PC-3 (cell line): Measurements from ENCODE around the gene MMD. TPM values are rescaled to one million over a fixed set of nuclear protein-coding genes. Genes with fewer than 3 reads are reported as not detected.

Source experiments
- ATAC-seq: fragments of 200-7000 bp; cut with Tn5 transposase; 2 replicates; pipeline ENCODE4 v1.9.1; 2020; ENCODE audit warnings: mild to moderate bottlenecking, moderate library complexity
- BruUV-seq: library from RNA; stranded (reverse); fragments of 400-500 nt; replicated peaks from 2 replicates; lab custom pipeline; 2021; lab: Mats Ljungman, UMichigan
- CTCF ChIA-PET: fragments of 300-600 bp; sonication (Branson Sonifier 250); formaldehyde crosslinking; loops from one replicate; lab custom pipeline; 2022; ENCODE audit warnings: antibody characterized with exemption; lab: Charles Lee
- POLR2A ChIA-PET: fragments of 300-600 bp; sonication (Branson Sonifier 250); formaldehyde crosslinking; loops from one replicate; lab custom pipeline; 2022; ENCODE audit warnings: antibody characterized with exemption; ENCODE audit not compliant: unreplicated experiment; lab: Charles Lee
- DNase-seq: peaks from one replicate; pipeline ENCODE4 v3.0.0-alpha.2; 2015
- H2AFZ ChIP-seq: fragments of 300-600 bp; sonication (generic); 2 replicates; pipeline ENCODE4 v1.6.0; 2016; ENCODE audit warnings: antibody characterized with exemption, low read length
- H3F3A ChIP-seq: fragments of 300-600 bp; sonication (generic); one replicate; pipeline ENCODE4 v1.6.0; 2017; ENCODE audit warnings: antibody characterized with exemption, low read length, control low read depth, mild to moderate bottlenecking; ENCODE audit not compliant: unreplicated experiment
- H3K27ac ChIP-seq: fragments of 300-600 bp; sonication (generic); 2 replicates; pipeline ENCODE4 v1.5.1; 2016; ENCODE audit warnings: mild to moderate bottlenecking, low read length
- H3K27me3 ChIP-seq: fragments of 300-600 bp; sonication (generic); 2 replicates; pipeline ENCODE4 v1.6.1; 2016; ENCODE audit warnings: low read length, mixed read lengths
- H3K36me3 ChIP-seq: fragments of 300-600 bp; sonication (generic); 2 replicates; pipeline ENCODE4 v1.6.1; 2016; ENCODE audit warnings: low read depth, mixed run types, low read length, mixed read lengths
- H3K4me1 ChIP-seq: fragments of 300-600 bp; sonication (generic); 2 replicates; pipeline ENCODE4 v1.5.1; 2016; ENCODE audit warnings: low read length; ENCODE audit not compliant: insufficient read depth
- H3K4me2 ChIP-seq: fragments of 300-600 bp; sonication (generic); 2 replicates; pipeline ENCODE4 v1.6.0; 2016; ENCODE audit warnings: low read length
- H3K4me3 ChIP-seq: fragments of 300-600 bp; sonication (generic); 2 replicates; pipeline ENCODE4 v1.5.1; 2016; ENCODE audit warnings: mild to moderate bottlenecking, low read length, mixed read lengths
- H3K79me2 ChIP-seq: fragments of 300-600 bp; sonication (generic); 2 replicates; pipeline ENCODE4 v1.6.1; 2017; ENCODE audit warnings: low read length, mixed read lengths
- H3K9ac ChIP-seq: fragments of 300-600 bp; sonication (generic); 2 replicates; pipeline ENCODE4 v1.6.0; 2016; ENCODE audit warnings: mild to moderate bottlenecking, low read length
- H3K9me2 ChIP-seq: fragments of 300-600 bp; sonication (generic); replicated peaks from 2 replicates; pipeline ENCODE4 v1.6.1; 2016; ENCODE audit warnings: mixed run types, low read length, mixed read lengths
- H3K9me3 ChIP-seq: fragments of 300-600 bp; sonication (generic); 2 replicates; pipeline ENCODE4 v1.6.1; 2016; ENCODE audit warnings: low read length, mixed read lengths
- H4K20me1 ChIP-seq: fragments of 300-600 bp; sonication (generic); 2 replicates; pipeline ENCODE4 v1.6.1; 2016; ENCODE audit warnings: low read length, mixed read lengths
- EZH2 ChIP-seq: fragments of 300-600 bp; sonication (generic); IDR thresholded peaks from one replicate; pipeline ENCODE4 v1.6.1; 2017; ENCODE audit warnings: antibody characterized with exemption, mild to moderate bottlenecking, low read length; ENCODE audit not compliant: unreplicated experiment
- EZH2phosphoT487 ChIP-seq: fragments of 300-600 bp; sonication (generic); IDR thresholded peaks from 2 replicates; pipeline ENCODE4 v1.6.1; 2018; ENCODE audit warnings: mild to moderate bottlenecking, antibody characterized with exemption, low read length, borderline replicate concordance
- intact Hi-C: fragments of 100-400 bp; cut with micrococcal nuclease; formaldehyde crosslinking; loops from 2 replicates; pipeline ENCODE4 v1.9.0; 2023
- total RNA-seq: library from RNA; depleted of rRNA; stranded (reverse); fragments of >200 nt; gene quantifications from 2 replicates; pipeline ENCODE4 v1.2.3, GENCODE V29; 2014
- TF ChIP-seq, protein P1 (sequence below): fragments of 300-600 bp; sonication (generic); conservative IDR thresholded peaks from 2 replicates; pipeline ENCODE4 v1.5.1; 2017; ENCODE audit warnings: antibody characterized with exemption, low read depth, mild to moderate bottlenecking, low read length

The MMD gene
- total RNA-seq, 1 experiment from 2014 or later = 24.1 TPM

- Histone ChIP-seq H3K9me3 (no peaks in the 10 kb centered on the region), H3F3A (peaks cover 5% of the 10 kb centered on the region), H3K36me3 (no peaks in the 10 kb centered on the region), H3K9ac (no peak overlapping the region), H3K4me3 (no peak overlapping the region), H3K4me1 (peaks cover 13% of the 10 kb centered on the region), H4K20me1 (no peaks in the 10 kb centered on the region), H2AFZ (no peak overlapping the region), H3K4me2 (no peak overlapping the region), H3K9me2 (no peaks in the 10 kb centered on the region), H3K79me2 (no peaks in the 10 kb centered on the region), H3K27me3 (no peaks in the 10 kb centered on the region), H3K27ac (no peak overlapping the region)
- CTCF ChIA-PET = no interaction called here
- POLR2A ChIA-PET = no interaction called here
- ATAC-seq (no peak), DNase-seq (no peak)
- TF ChIP-seq EZH2phosphoT487 (no peak), EZH2 (no peak)
- TF ChIP-seq, protein P1, sequence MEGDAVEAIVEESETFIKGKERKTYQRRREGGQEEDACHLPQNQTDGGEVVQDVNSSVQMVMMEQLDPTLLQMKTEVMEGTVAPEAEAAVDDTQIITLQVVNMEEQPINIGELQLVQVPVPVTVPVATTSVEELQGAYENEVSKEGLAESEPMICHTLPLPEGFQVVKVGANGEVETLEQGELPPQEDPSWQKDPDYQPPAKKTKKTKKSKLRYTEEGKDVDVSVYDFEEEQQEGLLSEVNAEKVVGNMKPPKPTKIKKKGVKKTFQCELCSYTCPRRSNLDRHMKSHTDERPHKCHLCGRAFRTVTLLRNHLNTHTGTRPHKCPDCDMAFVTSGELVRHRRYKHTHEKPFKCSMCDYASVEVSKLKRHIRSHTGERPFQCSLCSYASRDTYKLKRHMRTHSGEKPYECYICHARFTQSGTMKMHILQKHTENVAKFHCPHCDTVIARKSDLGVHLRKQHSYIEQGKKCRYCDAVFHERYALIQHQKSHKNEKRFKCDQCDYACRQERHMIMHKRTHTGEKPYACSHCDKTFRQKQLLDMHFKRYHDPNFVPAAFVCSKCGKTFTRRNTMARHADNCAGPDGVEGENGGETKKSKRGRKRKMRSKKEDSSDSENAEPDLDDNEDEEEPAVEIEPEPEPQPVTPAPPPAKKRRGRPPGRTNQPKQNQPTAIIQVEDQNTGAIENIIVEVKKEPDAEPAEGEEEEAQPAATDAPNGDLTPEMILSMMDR = no peak
- no TSS peak for BruUV-seq
- intact Hi-C loops = no loop called here
These were observed 42.0 kb upstream of the MMD start for GRCh38 chr17:55463600-55463999.

GRCh38 chr17:55462711-55463110, 41.1 kb upstream of the MMD start:
- TF ChIP-seq EZH2phosphoT487 (no peak), EZH2 (no peak)
- TF ChIP-seq, protein P1 = no peak
- H3K4me2 ChIP-seq = no peak overlapping the region
- no peaks in the 10 kb centered on the region for H4K20me1 ChIP-seq
- H3K27me3 ChIP-seq = no peaks in the 10 kb centered on the region
- no peaks in the 10 kb centered on the region for H3K9me2 ChIP-seq
- no peaks in the 10 kb centered on the region for H3K79me2 ChIP-seq
- intact Hi-C loops = no loop called here
- no peaks in the 10 kb centered on the region for H3K36me3 ChIP-seq
- ATAC-seq = no peak
- peaks cover 21% of the 10 kb centered on the region for H3K4me1 ChIP-seq
- no peak overlapping the region for H2AFZ ChIP-seq
- CTCF ChIA-PET = no interaction called here
- POLR2A ChIA-PET = no interaction called here
- no peak overlapping the region for H3K4me3 ChIP-seq
- H3K27ac ChIP-seq = no peak overlapping the region
- no peak for DNase-seq
- H3K9ac ChIP-seq = no peak overlapping the region
- peaks cover 5% of the 10 kb centered on the region for H3F3A ChIP-seq
- no TSS peak for BruUV-seq
- H3K9me3 ChIP-seq = no peaks in the 10 kb centered on the region

- no TSS peak for BruUV-seq
- Histone ChIP-seq H3F3A (peaks cover 5% of the 10 kb centered on the region), H3K27ac (no peak overlapping the region), H3K9me2 (no peaks in the 10 kb centered on the region), H3K4me2 (no peak overlapping the region), H3K9me3 (no peaks in the 10 kb centered on the region), H4K20me1 (no peaks in the 10 kb centered on the region), H3K36me3 (no peaks in the 10 kb centered on the region), H3K4me3 (no peak overlapping the region), H3K4me1 (peaks cover 21% of the 10 kb centered on the region), H2AFZ (no peak overlapping the region), H3K27me3 (no peaks in the 10 kb centered on the region), H3K9ac (no peak overlapping the region), H3K79me2 (no peaks in the 10 kb centered on the region)
- intact Hi-C loops = no loop called here
- ATAC-seq (no peak), DNase-seq (no peak)
- ChIA-PET POLR2A (no interaction called here), CTCF (no interaction called here)
- TF ChIP-seq EZH2 (no peak), EZH2phosphoT487 (no peak)
- TF ChIP-seq, protein P1 = no peak
These were observed 40.6 kb upstream of the MMD start for GRCh38 chr17:55462234-55462633.
